H1 (cell line): ENCODE results near the gene ZNF613. TPM values are rescaled to one million over a fixed set of nuclear protein-coding genes. Genes with fewer than 3 reads are reported as not detected.
A peak's percentile ranks its signal among the peaks of the same experiment; 100 is the strongest.

Experiments used
- CTCF ChIA-PET: fragments of 300-600 bp; sonication (Branson Sonifier 250); formaldehyde crosslinking; loops from one replicate; lab custom pipeline; 2021; ENCODE audit not compliant: partially characterized antibody; lab: Charles Lee
- POLR2A ChIA-PET: fragments of 300-600 bp; sonication (Branson Sonifier 250); formaldehyde crosslinking; loops from one replicate; lab custom pipeline; 2021; ENCODE audit warnings: inconsistent platforms; ENCODE audit not compliant: partially characterized antibody; lab: Charles Lee
- DNase-seq, 2 experiments: peaks; one replicate each; pipeline versions ENCODE4 v3.0.0 to v3.0.0-alpha.2; 2010 to 2022; ENCODE audit warnings: low spot score in 2 of 2, low read depth in 1 of 2, mixed read lengths in 1 of 2
- FAIRE-seq: peaks from 2 replicates; lab custom pipeline; 2011; peaks lifted over from hg19 to GRCh38; lab: Jason Lieb, UNC
- H2AFZ ChIP-seq: 2 replicates; pipeline ENCODE4 v1.8.1; 2012; ENCODE audit warnings: low read length, inconsistent platforms
- H2AK5ac ChIP-seq: 2 replicates; pipeline ENCODE4 v1.6.1; 2013; ENCODE audit warnings: low read depth, low read length
- H2BK120ac ChIP-seq: replicated peaks from 2 replicates; pipeline ENCODE3; 2013; ENCODE audit warnings: low read depth, low read length, inconsistent platforms
- H2BK12ac ChIP-seq: 2 replicates; pipeline ENCODE4 v1.6.1; 2013; ENCODE audit warnings: low read depth, low read length
- H2BK15ac ChIP-seq: 2 replicates; pipeline ENCODE4 v1.6.1; 2013; ENCODE audit warnings: low read length
- H2BK20ac ChIP-seq: 2 replicates; pipeline ENCODE4 v1.6.1; 2013; ENCODE audit warnings: low read length
- H2BK5ac ChIP-seq: 2 replicates; pipeline ENCODE4 v1.6.1; 2013; ENCODE audit warnings: low read depth, low read length
- H3K14ac ChIP-seq: 2 replicates; pipeline ENCODE4 v1.6.1; 2013; ENCODE audit warnings: inconsistent platforms; ENCODE audit not compliant: insufficient read length
- H3K18ac ChIP-seq: 2 replicates; pipeline ENCODE4 v1.6.1; 2013; ENCODE audit warnings: low read length; ENCODE audit errors: extremely low read depth
- H3K23ac ChIP-seq: 2 replicates; pipeline ENCODE4 v1.6.1; 2013; ENCODE audit warnings: inconsistent platforms; ENCODE audit not compliant: insufficient read length
- H3K23me2 ChIP-seq: 2 replicates; pipeline ENCODE4 v1.6.1; 2013; ENCODE audit warnings: low read depth, low read length
- H3K27ac ChIP-seq: 2 replicates; pipeline ENCODE4 v1.6.1; 2011; ENCODE audit warnings: low read depth, low read length, inconsistent platforms
- H3K27me3 ChIP-seq, 4 experiments: replicated peaks in 1 of 4; 1 replicate in 1 of 4; 2 replicates in 3 of 4; pipeline versions ENCODE4 v1.6.1 to v1.8.1; 2011 to 2013; ENCODE audit warnings: low read length in 3 of 4, mild to moderate bottlenecking in 3 of 4, inconsistent platforms in 2 of 4, mixed read lengths in 2 of 4, moderate library complexity in 1 of 4; ENCODE audit not compliant: control insufficient read depth in 3 of 4, insufficient read depth in 3 of 4; ENCODE audit errors: extremely low read depth in 1 of 4
- H3K36me3 ChIP-seq, 4 experiments: 2 replicates each; pipeline versions ENCODE4 v1.6.1 to v1.8.1; 2011 to 2013; ENCODE audit warnings: mild to moderate bottlenecking in 4 of 4, low read length in 3 of 4, moderate library complexity in 2 of 4, control low read depth in 1 of 4, inconsistent platforms in 1 of 4; ENCODE audit not compliant: insufficient read depth in 4 of 4, control insufficient read depth in 2 of 4
- H3K4ac ChIP-seq: replicated peaks from 2 replicates; pipeline ENCODE3; 2013; ENCODE audit warnings: low read length, low read depth, mixed read lengths, inconsistent platforms; ENCODE audit not compliant: insufficient read length
- H3K4me1 ChIP-seq, 4 experiments: replicated peaks in 1 of 4; 1 replicate in 1 of 4; 2 replicates in 3 of 4; pipeline versions ENCODE4 v1.6.1 to v1.8.1; 2011 to 2013; ENCODE audit warnings: low read length in 3 of 4, inconsistent platforms in 2 of 4, mixed read lengths in 1 of 4; ENCODE audit not compliant: insufficient read depth in 4 of 4, control insufficient read depth in 3 of 4
- H3K4me2 ChIP-seq, 2 experiments: 2 replicates each; pipeline versions ENCODE4 v1.6.1 to v1.8.1; 2011 to 2013; ENCODE audit warnings: low read depth in 2 of 2, low read length in 2 of 2, control low read depth in 1 of 2, inconsistent platforms in 1 of 2, mild to moderate bottlenecking in 1 of 2; ENCODE audit not compliant: insufficient read depth in 1 of 2
- H3K4me3 ChIP-seq, 4 experiments: fragments of 200-600, 300-600 bp in 1 of 4; sonication (generic), shearing (Covaris generic), sonication (Bioruptor Twin) in 1 of 4; 2 replicates each; pipeline versions ENCODE4 v1.5.1 to v1.8.1; 2011 to 2016; ENCODE audit warnings: low read length in 4 of 4, low read depth in 3 of 4, control low read depth in 2 of 4, inconsistent platforms in 2 of 4, mild to moderate bottlenecking in 2 of 4, mixed read lengths in 1 of 4, moderate library complexity in 1 of 4; ENCODE audit not compliant: insufficient read depth in 2 of 4; ENCODE audit errors: extremely low read depth in 1 of 4
- H3K56ac ChIP-seq: replicated peaks from 2 replicates; pipeline ENCODE3; 2013; ENCODE audit warnings: low read depth, mild to moderate bottlenecking, mixed read lengths, low read length, inconsistent platforms; ENCODE audit not compliant: insufficient read length
- H3K79me1 ChIP-seq: 2 replicates; pipeline ENCODE4 v1.6.1; 2013; ENCODE audit warnings: low read depth, low read length, control low read depth
- H3K79me2 ChIP-seq, 2 experiments: 2 replicates each; pipeline versions ENCODE4 v1.6.1 to v1.8.1; 2012 to 2013; ENCODE audit warnings: low read length in 2 of 2, mild to moderate bottlenecking in 2 of 2, inconsistent platforms in 1 of 2; ENCODE audit not compliant: insufficient read depth in 2 of 2, control insufficient read depth in 1 of 2
- H3K9ac ChIP-seq, 4 experiments: replicated peaks in 1 of 4; 1 replicate in 1 of 4; 2 replicates in 3 of 4; pipeline versions ENCODE4 v1.6.1 to v1.8.1; 2011 to 2013; ENCODE audit warnings: low read depth in 3 of 4, low read length in 3 of 4, control low read depth in 2 of 4, mild to moderate bottlenecking in 2 of 4, moderate library complexity in 2 of 4, inconsistent platforms in 1 of 4; ENCODE audit errors: extremely low read depth in 1 of 4
- H3K9me3 ChIP-seq, 2 experiments: 2 replicates each; pipeline versions ENCODE4 v1.6.1 to v1.8.1; 2012 to 2013; ENCODE audit warnings: mild to moderate bottlenecking in 2 of 2, moderate library complexity in 2 of 2, control low read depth in 1 of 2, inconsistent platforms in 1 of 2, low read depth in 1 of 2, low read length in 1 of 2, mixed read lengths in 1 of 2; ENCODE audit not compliant: insufficient read depth in 2 of 2
- H4K20me1 ChIP-seq, 2 experiments: replicated peaks in 1 of 2; 2 replicates each; pipeline versions ENCODE3 to v1.8.1; 2011 to 2013; ENCODE audit warnings: inconsistent platforms in 2 of 2, low read length in 2 of 2, mild to moderate bottlenecking in 1 of 2; ENCODE audit not compliant: insufficient read depth in 2 of 2, control insufficient read depth in 1 of 2
- H4K5ac ChIP-seq: 2 replicates; pipeline ENCODE4 v1.6.1; 2013; ENCODE audit warnings: low read length, low read depth, mixed read lengths, inconsistent platforms; ENCODE audit not compliant: insufficient read length
- H4K8ac ChIP-seq: 2 replicates; pipeline ENCODE4 v1.8.0; 2013; ENCODE audit warnings: mild to moderate bottlenecking, moderate library complexity, low read length, inconsistent platforms; ENCODE audit not compliant: insufficient read depth; ENCODE audit errors: extremely low read depth
- H4K91ac ChIP-seq: replicated peaks from 2 replicates; pipeline ENCODE3; 2013; ENCODE audit warnings: low read length, mixed read lengths, inconsistent platforms; ENCODE audit not compliant: insufficient read length
- ASH2L ChIP-seq: fragments of 200-600, 300-600 bp; sonication (generic); IDR thresholded peaks from one replicate; pipeline ENCODE4 v1.7.1; 2017; ENCODE audit warnings: low read length
- BACH1 ChIP-seq: IDR thresholded peaks from 2 replicates; pipeline ENCODE4 v1.6.1; 2012; ENCODE audit warnings: low read length, improper control_type of control experiment
- CBX8 ChIP-seq: fragments of 300-800, 300-1000 bp; sonication (generic); IDR thresholded peaks from 2 replicates; pipeline ENCODE4 v1.7.1; 2016; ENCODE audit warnings: low read depth, low read length, borderline replicate concordance
- GTF2F1 ChIP-seq: IDR thresholded peaks from 2 replicates; pipeline ENCODE4 v1.6.1; 2012; ENCODE audit warnings: low read depth, low read length, improper control_type of control experiment, borderline replicate concordance
- HDAC6 ChIP-seq: IDR thresholded peaks from one replicate; pipeline ENCODE4 v1.7.1; 2012; ENCODE audit warnings: low read depth, mild to moderate bottlenecking, inconsistent platforms, low read length, moderate library complexity
- JUND ChIP-seq: IDR thresholded peaks from 2 replicates; pipeline ENCODE4 v1.6.1; 2011; ENCODE audit warnings: mild to moderate bottlenecking, improper control_type of control experiment, low read length
- POLR2A ChIP-seq, 2 experiments: IDR thresholded peaks; 1 replicate in 1 of 2; 2 replicates in 1 of 2; pipeline ENCODE4 v1.6.1; 2011; ENCODE audit warnings: low read depth in 2 of 2, low read length in 2 of 2, mild to moderate bottlenecking in 2 of 2; ENCODE audit errors: control extremely low read depth in 1 of 2
- POLR2AphosphoS5 ChIP-seq: IDR thresholded peaks from 2 replicates; pipeline ENCODE4 v1.6.1; 2011; ENCODE audit warnings: low read depth, low read length
- SAP30 ChIP-seq: fragments of 300-600 bp; sonication (generic); IDR thresholded peaks from 2 replicates; pipeline ENCODE4 v1.7.1; 2012; ENCODE audit warnings: low read length, moderate library complexity, mild to moderate bottlenecking, inconsistent platforms; ENCODE audit not compliant: insufficient read depth, insufficient replicate concordance
- TEAD4 ChIP-seq: IDR thresholded peaks from 2 replicates; pipeline ENCODE4 v1.6.1; 2012; ENCODE audit warnings: low read depth, low read length, inconsistent platforms, mixed read lengths
- ZNF274 ChIP-seq: IDR thresholded peaks from 2 replicates; pipeline ENCODE4 v1.7.0; 2012; ENCODE audit warnings: low read length, borderline replicate concordance; ENCODE audit errors: extremely low read depth
- WGBS, 2 experiments: shearing (Covaris generic) in 1 of 2; methylation state at CpG; one replicate each; pipeline versions ENCODE4 v1.1.6 to v1.1.7; 2013 to 2015; ENCODE audit warnings: low lambda C conversion rate in 2 of 2, mixed read lengths in 2 of 2, inconsistent platforms in 1 of 2, low coverage in 1 of 2, missing lambda C conversion rate in 1 of 2; ENCODE audit not compliant: insufficient replicate concordance in 2 of 2, insufficient coverage in 1 of 2, insufficient read length in 1 of 2; ENCODE audit errors: extremely low coverage in 1 of 2, missing lambda C conversion rate in 1 of 2; 5-methylcytosine and 5-hydroxymethylcytosine counted together
- polyA plus RNA-seq, 7 experiments: library from polyadenylated mRNA; depleted of rRNA in 3 of 7; stranded (reverse) in 5 of 7; unstranded in 2 of 7; fragments of >200 nt in 5 of 7; fragments of 200-250 nt in 2 of 7; gene quantifications; 1 replicate in 5 of 7; 2 replicates in 1 of 7; 4 replicates in 1 of 7; pipeline versions ENCODE4 v1.2.1 to v1.2.3, GENCODE V29; 2011 to 2013; ENCODE audit warnings: missing spikeins in 2 of 7, mixed read lengths in 2 of 7
- total RNA-seq: library from RNA; stranded (reverse); fragmentation: NEBNext Ultra II Directional; extraction: Animal tissue kit (Norgen Biotek cat#: 25700); gene quantifications from 2 replicates; pipeline ENCODE4 v1.2.1, GENCODE V29; 2021
- TF ChIP-seq, protein P1 (sequence below): IDR thresholded peaks from 2 replicates; pipeline ENCODE4 v1.6.1; 2011; ENCODE audit warnings: low read depth, mild to moderate bottlenecking, low read length; ENCODE audit not compliant: insufficient read depth

The ZNF613 gene
- total and polyA plus RNA-seq, 2 of the 8 experiments (the other 6 are each of a cell fraction or from before 2014, with no cell fraction given) = 4.7 to 14.2 TPM

DNA sequence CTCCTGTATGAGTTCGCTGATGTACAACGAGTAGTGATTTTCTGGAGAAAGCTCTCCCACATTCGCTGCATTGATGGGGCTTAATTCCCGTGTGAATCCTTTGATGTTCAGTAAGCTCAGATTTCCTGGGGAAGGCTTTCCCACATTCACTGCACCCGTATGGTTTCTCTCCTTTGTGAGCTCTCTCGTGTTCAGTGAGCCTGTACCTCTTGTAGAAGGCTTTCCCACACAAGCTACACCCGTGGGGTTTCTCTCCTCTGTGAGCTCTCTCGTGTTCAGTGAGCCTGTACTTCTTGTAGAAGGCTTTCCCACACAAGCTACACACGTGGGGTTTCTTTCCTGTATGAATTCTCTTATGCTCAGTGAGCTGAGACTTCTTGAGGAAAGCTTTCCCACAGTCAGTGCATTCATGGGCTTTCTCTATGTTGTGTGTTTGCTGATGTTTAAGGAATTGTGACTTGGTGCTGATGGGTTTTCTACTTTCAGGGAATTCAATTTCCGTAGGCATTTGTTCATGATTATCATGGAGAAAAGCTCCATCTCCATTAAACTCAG lies 36.0 kb upstream of the ZNF613 start:
- Histone ChIP-seq H3K14ac (no peak overlapping the region), H2BK120ac (no peak overlapping the region), H2BK12ac (no peak overlapping the region), H3K56ac (no peak overlapping the region), H2AFZ (no peak overlapping the region), H2BK5ac (no peak overlapping the region), H4K20me1 (no peaks in the 10 kb centered on the region), H3K36me3 (peaks cover 47 to 86% (median 69%) of the 10 kb centered on the region in 4 experiments), H3K23ac (no peak overlapping the region), H2BK20ac (no peak overlapping the region), H3K4ac (no peak overlapping the region), H3K4me2 (no peak overlapping the region), H4K91ac (no peak overlapping the region), H2AK5ac (no peak overlapping the region), H3K4me3 (peak overlapping the region in 1 of 4 experiments; percentile 33; a peak in 1 of 8 replicates), H4K5ac (no peak overlapping the region), H4K8ac (no peak overlapping the region), H3K79me2 (peaks cover under 1 to 49% of the 10 kb centered on the region in 2 experiments; a peak in 3 of 4 replicates), H3K23me2 (no peaks in the 10 kb centered on the region), H3K27ac (no peak overlapping the region), H3K9ac (no peak overlapping the region), H3K27me3 (no peaks in the 10 kb centered on the region), H3K18ac (no peak overlapping the region), H3K9me3 (peaks cover 62 to 66% of the 10 kb centered on the region in 2 experiments), H2BK15ac (no peak overlapping the region), H3K79me1 (peaks cover 5% of the 10 kb centered on the region; the same call in 1 of the 2 replicates), H3K4me1 (peaks cover 0 to 3% (median 0%) of the 10 kb centered on the region in 4 experiments; a peak in 1 of 7 replicates)
- ChIA-PET POLR2A (interaction anchor here (0.6 to 2.6 kb wide), 14 partner anchors 8 to 287 kb away, joined by 3 to 26 read pairs (median 4); no protein-coding TSS in a partner anchor), CTCF (interaction anchor here (0.6 to 1.2 kb wide), 3 partner anchors 11 to 377 kb away, joined by 3 read pairs; no protein-coding TSS in a partner anchor)
- FAIRE-seq (no peak), DNase-seq (no peak)
- WGBS, 2 experiments = 91% methylated on average over 10 of the region's 10 CpGs; no CpG with 5 or more reads in 1 of the 2 experiments
- TF ChIP-seq GTF2F1 (peak; percentile 79; the same call in 1 of the 2 replicates), POLR2A (IDR thresholded peaks at IDR 0.05; ENCODE audit: control extremely low read depth in 1 of 2, low read depth in 2 of 2, low read length in 2 of 2) (peak in 1 of 2 experiments; percentile 18; a peak in 2 of 3 replicates), POLR2AphosphoS5 (peak; percentile 50; the same call in 1 of the 2 replicates), HDAC6 (peak; percentile 9), ZNF274 (peak; percentile 55; the same call in 1 of the 2 replicates), SAP30 (no peak), JUND (no peak), ASH2L (no peak), TEAD4 (no peak), CBX8 (no peak), BACH1 (no peak)
- TF ChIP-seq, protein P1, sequence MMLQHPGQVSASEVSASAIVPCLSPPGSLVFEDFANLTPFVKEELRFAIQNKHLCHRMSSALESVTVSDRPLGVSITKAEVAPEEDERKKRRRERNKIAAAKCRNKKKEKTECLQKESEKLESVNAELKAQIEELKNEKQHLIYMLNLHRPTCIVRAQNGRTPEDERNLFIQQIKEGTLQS = no peak
